PFSK-1 (cell line): ENCODE measurements around the gene ACTR8.

Experiments used
- FOXP2 ChIP-seq: optimal IDR thresholded peaks from 2 replicates; pipeline ENCODE3; 2011; ENCODE audit warnings: borderline replicate concordance, control low read depth, inconsistent platforms; ENCODE audit not compliant: insufficient read depth; ENCODE audit errors: extremely low read length, extremely low read depth
- POLR2AphosphoS5 ChIP-seq: IDR thresholded peaks from 2 replicates; pipeline ENCODE4 v1.6.1; 2012; ENCODE audit warnings: low read depth, mild to moderate bottlenecking, control low read depth, low read length, moderate library complexity
- REST ChIP-seq, 2 experiments: IDR thresholded peaks; 2 replicates each; pipeline versions ENCODE4 v1.6.1 to v1.8.0; 2011 to 2012; ENCODE audit warnings: low read depth in 2 of 2, low read length in 2 of 2, control low read depth in 1 of 2, inconsistent platforms in 1 of 2, mild to moderate bottlenecking in 1 of 2, moderate library complexity in 1 of 2; ENCODE audit not compliant: insufficient read depth in 1 of 2
- SIN3A ChIP-seq: IDR thresholded peaks from 2 replicates; pipeline ENCODE4 v1.6.1; 2012; ENCODE audit warnings: mild to moderate bottlenecking, low read length, moderate library complexity, borderline replicate concordance; ENCODE audit not compliant: insufficient read depth
- TAF1 ChIP-seq: IDR thresholded peaks from 2 replicates; pipeline ENCODE4 v1.6.1; 2012; ENCODE audit warnings: low read length, control low read depth, borderline replicate concordance; ENCODE audit not compliant: insufficient read depth

- TF ChIP-seq POLR2AphosphoS5 (no peak), REST (IDR thresholded peaks at IDR 0.05; ENCODE audit: insufficient read depth in 1 of 2, low read depth in 2 of 2, low read length in 2 of 2) (no peak), FOXP2 (no peak), TAF1 (no peak), SIN3A (no peak)
Observed at GRCh38 chr3:53826048-53826447, 55.9 kb downstream of the ACTR8 start.
